HepG2 (cell line): ENCODE results near the gene RHOT2. TPM values are rescaled to one million over a fixed set of nuclear protein-coding genes. Genes with fewer than 3 reads are reported as not detected.

Experiments used
- KLF6 ChIP-seq: IDR thresholded peaks from 2 replicates; pipeline ENCODE4 v1.8.0; 2016; ENCODE audit warnings: missing biosample characterization, missing genetic modification reagents
- RXRA ChIP-seq: sonication (generic); formaldehyde crosslinking; IDR thresholded peaks from 2 replicates; pipeline ENCODE4 v1.5.1; 2020; ENCODE audit warnings: missing genetic modification reagents
- SALL2 ChIP-seq: sonication (generic); formaldehyde crosslinking; IDR thresholded peaks from 2 replicates; pipeline ENCODE4 v1.8.1; 2023; ENCODE audit warnings: mild to moderate bottlenecking, missing genetic modification reagents, inconsistent platforms
- TCF7 ChIP-seq: sonication (generic); IDR thresholded peaks from 2 replicates; pipeline ENCODE4 v1.6.1; 2016; ENCODE audit warnings: antibody characterized with exemption, low read depth
- ZNF552 ChIP-seq: sonication (generic); formaldehyde crosslinking; IDR thresholded peaks from 2 replicates; pipeline ENCODE4 v1.9.0; 2022; ENCODE audit warnings: missing genetic modification reagents, mild to moderate bottlenecking, borderline replicate concordance
- ZSCAN20 ChIP-seq: sonication (generic); formaldehyde crosslinking; IDR thresholded peaks from 2 replicates; pipeline ENCODE4 v1.4.0; 2020; ENCODE audit warnings: missing genetic modification reagents, mild to moderate bottlenecking, borderline replicate concordance
- polyA plus RNA-seq, 8 experiments: library from polyadenylated mRNA; depleted of rRNA in 3 of 8; stranded (reverse) in 7 of 8; unstranded in 1 of 8; fragments of >200 nt; fragmentation: Illumina TruSeq in 4 of 8; extraction: Trizol in 4 of 8; gene quantifications; 2 replicates each; pipeline versions ENCODE4 v1.2.1 to v1.2.3, GENCODE V29; 2011 to 2016; ENCODE audit warnings: low read depth in 4 of 8, missing spikeins in 1 of 8, mixed read lengths in 1 of 8; ENCODE audit not compliant: insufficient read depth in 1 of 8
- total RNA-seq, 5 experiments: library from RNA; depleted of rRNA; stranded (reverse); fragments of >200 nt; fragmentation: Illumina TruSeq; extraction: Trizol; gene quantifications; 2 replicates each; pipeline ENCODE4 v1.2.3, GENCODE V29; 2016; ENCODE audit warnings: low read depth in 1 of 5
- TF ChIP-seq, protein P1 (sequence below): sonication (generic); formaldehyde crosslinking; IDR thresholded peaks from 2 replicates; pipeline ENCODE4 v1.4.0; 2020; ENCODE audit warnings: missing genetic modification reagents, borderline replicate concordance
- TF ChIP-seq, protein P2 (sequence below): sonication (generic); formaldehyde crosslinking; conservative IDR thresholded peaks from 2 replicates; pipeline ENCODE4 v1.8.1; 2023; ENCODE audit warnings: missing genetic modification reagents
- TF ChIP-seq, protein P3 (sequence below): sonication (generic); formaldehyde crosslinking; IDR thresholded peaks from 2 replicates; pipeline ENCODE4 v1.4.0; 2020; ENCODE audit warnings: missing genetic modification reagents
- TF ChIP-seq, protein P4 (sequence below): sonication (generic); formaldehyde crosslinking; IDR thresholded peaks from 2 replicates; pipeline ENCODE4 v1.5.1; 2020; ENCODE audit warnings: mild to moderate bottlenecking, moderate library complexity, missing genetic modification reagents
- TF ChIP-seq, protein P5 (sequence below): sonication (generic); formaldehyde crosslinking; IDR thresholded peaks from 2 replicates; pipeline ENCODE4 v1.4.0; 2020; ENCODE audit warnings: mild to moderate bottlenecking, missing genetic modification reagents, borderline replicate concordance

RHOT2 gene
- total and polyA plus RNA-seq, 2 of the 13 experiments (the other 11 are each of a cell fraction or from before 2014, with no cell fraction given) = 63.6 to 76.9 TPM

DNA sequence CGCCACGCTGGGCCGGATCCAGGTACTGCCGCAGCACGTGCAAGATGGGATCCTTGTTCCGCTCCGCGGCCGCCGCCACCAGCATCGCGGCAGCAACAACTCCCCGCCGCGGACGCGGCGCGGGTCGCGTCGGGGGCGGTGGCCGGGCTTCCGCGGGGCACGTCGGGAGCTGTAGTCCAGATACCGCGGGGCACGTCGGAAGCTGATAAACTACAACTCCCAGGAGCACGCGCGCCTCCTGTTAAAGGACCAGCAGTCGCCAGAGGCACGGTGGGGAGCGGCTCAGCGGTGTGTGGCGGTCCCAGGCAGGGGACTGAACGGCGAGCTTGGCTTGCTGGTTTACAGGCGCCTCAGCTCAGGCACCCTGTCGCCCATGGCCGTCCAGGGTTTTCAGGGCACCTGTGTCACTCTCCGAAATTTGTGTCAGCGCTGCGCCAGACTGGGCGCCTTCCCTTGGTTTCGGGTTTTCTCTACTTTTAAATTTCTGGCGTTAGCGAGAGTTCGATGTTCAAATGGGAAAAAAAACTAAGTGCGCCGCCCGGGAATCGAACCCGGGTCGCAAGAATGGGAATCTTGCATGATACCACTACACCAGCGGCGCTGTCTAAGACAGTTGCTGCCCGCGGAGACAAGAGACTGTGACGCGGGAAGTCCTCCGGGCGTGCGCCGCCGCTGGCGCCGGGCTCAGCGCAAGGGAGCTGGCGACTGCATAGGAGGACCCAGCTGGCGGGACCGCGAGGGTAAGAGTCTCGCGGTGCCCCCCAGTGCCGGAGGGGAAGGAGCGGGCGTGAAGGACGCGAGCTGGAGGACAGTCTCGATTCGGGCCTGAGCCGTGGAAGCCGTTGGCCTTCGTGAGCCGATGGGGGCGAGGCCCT, 31.5 kb upstream of the RHOT2 start, which contains the start of gene METTL26 (continued):
- TF ChIP-seq, protein P1, sequence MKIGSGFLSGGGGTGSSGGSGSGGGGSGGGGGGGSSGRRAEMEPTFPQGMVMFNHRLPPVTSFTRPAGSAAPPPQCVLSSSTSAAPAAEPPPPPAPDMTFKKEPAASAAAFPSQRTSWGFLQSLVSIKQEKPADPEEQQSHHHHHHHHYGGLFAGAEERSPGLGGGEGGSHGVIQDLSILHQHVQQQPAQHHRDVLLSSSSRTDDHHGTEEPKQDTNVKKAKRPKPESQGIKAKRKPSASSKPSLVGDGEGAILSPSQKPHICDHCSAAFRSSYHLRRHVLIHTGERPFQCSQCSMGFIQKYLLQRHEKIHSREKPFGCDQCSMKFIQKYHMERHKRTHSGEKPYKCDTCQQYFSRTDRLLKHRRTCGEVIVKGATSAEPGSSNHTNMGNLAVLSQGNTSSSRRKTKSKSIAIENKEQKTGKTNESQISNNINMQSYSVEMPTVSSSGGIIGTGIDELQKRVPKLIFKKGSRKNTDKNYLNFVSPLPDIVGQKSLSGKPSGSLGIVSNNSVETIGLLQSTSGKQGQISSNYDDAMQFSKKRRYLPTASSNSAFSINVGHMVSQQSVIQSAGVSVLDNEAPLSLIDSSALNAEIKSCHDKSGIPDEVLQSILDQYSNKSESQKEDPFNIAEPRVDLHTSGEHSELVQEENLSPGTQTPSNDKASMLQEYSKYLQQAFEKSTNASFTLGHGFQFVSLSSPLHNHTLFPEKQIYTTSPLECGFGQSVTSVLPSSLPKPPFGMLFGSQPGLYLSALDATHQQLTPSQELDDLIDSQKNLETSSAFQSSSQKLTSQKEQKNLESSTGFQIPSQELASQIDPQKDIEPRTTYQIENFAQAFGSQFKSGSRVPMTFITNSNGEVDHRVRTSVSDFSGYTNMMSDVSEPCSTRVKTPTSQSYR = peak; percentile 53; the same call in 1 of the 2 replicates
- TF ChIP-seq SALL2 (CRISPR knock-in tag) (peak; percentile 12; the same call in 1 of the 2 replicates), RXRA (CRISPR knock-in tag) (0 out of 2 replicates have a peak, but pooled peaks have one; percentile 19), ZNF552 (CRISPR knock-in tag) (no peak; the same call in 1 of the 2 replicates), KLF6 (CRISPR knock-in tag) (no peak; the same call in 1 of the 2 replicates), ZSCAN20 (CRISPR knock-in tag) (no peak), TCF7 (no peak)
- TF ChIP-seq, protein P2, sequence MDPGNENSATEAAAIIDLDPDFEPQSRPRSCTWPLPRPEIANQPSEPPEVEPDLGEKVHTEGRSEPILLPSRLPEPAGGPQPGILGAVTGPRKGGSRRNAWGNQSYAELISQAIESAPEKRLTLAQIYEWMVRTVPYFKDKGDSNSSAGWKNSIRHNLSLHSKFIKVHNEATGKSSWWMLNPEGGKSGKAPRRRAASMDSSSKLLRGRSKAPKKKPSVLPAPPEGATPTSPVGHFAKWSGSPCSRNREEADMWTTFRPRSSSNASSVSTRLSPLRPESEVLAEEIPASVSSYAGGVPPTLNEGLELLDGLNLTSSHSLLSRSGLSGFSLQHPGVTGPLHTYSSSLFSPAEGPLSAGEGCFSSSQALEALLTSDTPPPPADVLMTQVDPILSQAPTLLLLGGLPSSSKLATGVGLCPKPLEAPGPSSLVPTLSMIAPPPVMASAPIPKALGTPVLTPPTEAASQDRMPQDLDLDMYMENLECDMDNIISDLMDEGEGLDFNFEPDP = 0 out of 2 replicates have a peak, but pooled peaks have one; percentile 41
- TF ChIP-seq, protein P3, sequence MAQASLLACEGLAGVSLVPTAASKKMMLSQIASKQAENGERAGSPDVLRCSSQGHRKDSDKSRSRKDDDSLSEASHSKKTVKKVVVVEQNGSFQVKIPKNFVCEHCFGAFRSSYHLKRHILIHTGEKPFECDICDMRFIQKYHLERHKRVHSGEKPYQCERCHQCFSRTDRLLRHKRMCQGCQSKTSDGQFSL (CRISPR knock-in tag) = no peak
- TF ChIP-seq, protein P4, sequence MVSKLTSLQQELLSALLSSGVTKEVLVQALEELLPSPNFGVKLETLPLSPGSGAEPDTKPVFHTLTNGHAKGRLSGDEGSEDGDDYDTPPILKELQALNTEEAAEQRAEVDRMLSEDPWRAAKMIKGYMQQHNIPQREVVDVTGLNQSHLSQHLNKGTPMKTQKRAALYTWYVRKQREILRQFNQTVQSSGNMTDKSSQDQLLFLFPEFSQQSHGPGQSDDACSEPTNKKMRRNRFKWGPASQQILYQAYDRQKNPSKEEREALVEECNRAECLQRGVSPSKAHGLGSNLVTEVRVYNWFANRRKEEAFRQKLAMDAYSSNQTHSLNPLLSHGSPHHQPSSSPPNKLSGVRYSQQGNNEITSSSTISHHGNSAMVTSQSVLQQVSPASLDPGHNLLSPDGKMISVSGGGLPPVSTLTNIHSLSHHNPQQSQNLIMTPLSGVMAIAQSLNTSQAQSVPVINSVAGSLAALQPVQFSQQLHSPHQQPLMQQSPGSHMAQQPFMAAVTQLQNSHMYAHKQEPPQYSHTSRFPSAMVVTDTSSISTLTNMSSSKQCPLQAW (CRISPR knock-in tag) = peak; percentile 8; the same call in 1 of the 2 replicates
- TF ChIP-seq, protein P5, sequence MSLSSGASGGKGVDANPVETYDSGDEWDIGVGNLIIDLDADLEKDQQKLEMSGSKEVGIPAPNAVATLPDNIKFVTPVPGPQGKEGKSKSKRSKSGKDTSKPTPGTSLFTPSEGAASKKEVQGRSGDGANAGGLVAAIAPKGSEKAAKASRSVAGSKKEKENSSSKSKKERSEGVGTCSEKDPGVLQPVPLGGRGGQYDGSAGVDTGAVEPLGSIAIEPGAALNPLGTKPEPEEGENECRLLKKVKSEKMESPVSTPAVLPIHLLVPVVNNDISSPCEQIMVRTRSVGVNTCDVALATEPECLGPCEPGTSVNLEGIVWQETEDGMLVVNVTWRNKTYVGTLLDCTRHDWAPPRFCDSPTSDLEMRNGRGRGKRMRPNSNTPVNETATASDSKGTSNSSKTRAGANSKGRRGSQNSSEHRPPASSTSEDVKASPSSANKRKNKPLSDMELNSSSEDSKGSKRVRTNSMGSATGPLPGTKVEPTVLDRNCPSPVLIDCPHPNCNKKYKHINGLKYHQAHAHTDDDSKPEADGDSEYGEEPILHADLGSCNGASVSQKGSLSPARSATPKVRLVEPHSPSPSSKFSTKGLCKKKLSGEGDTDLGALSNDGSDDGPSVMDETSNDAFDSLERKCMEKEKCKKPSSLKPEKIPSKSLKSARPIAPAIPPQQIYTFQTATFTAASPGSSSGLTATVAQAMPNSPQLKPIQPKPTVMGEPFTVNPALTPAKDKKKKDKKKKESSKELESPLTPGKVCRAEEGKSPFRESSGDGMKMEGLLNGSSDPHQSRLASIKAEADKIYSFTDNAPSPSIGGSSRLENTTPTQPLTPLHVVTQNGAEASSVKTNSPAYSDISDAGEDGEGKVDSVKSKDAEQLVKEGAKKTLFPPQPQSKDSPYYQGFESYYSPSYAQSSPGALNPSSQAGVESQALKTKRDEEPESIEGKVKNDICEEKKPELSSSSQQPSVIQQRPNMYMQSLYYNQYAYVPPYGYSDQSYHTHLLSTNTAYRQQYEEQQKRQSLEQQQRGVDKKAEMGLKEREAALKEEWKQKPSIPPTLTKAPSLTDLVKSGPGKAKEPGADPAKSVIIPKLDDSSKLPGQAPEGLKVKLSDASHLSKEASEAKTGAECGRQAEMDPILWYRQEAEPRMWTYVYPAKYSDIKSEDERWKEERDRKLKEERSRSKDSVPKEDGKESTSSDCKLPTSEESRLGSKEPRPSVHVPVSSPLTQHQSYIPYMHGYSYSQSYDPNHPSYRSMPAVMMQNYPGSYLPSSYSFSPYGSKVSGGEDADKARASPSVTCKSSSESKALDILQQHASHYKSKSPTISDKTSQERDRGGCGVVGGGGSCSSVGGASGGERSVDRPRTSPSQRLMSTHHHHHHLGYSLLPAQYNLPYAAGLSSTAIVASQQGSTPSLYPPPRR (CRISPR knock-in tag) = no peak
